Activated CD4-positive, alpha-beta T cell treated with anti-CD3 and anti-CD28 coated beads, Interleukin-2, amount 10 ng/mL, durations not matched to agents 7 days and 5 days (primary cell): ENCODE measurements around the gene DIO1. TPM values are rescaled to one million over a fixed set of nuclear protein-coding genes. Genes with fewer than 3 reads are reported as not detected.
A peak's percentile ranks its signal among the peaks of the same experiment; 100 is the strongest.
"Not testable (repeated sequence)": the region's sequence is repeated elsewhere in the genome, so short reads cannot be mapped to it uniquely, and the experiment has no call there.

Experiments used
- CTCF ChIA-PET: fragments of 350-600 bp; sonication (Branson Sonifier 250); formaldehyde crosslinking; loops from one replicate; lab custom pipeline; 2021; ENCODE audit warnings: antibody characterized with exemption; lab: Charles Lee
- POLR2A ChIA-PET: fragments of 350-600 bp; sonication (Branson Sonifier 250); formaldehyde crosslinking; loops from one replicate; lab custom pipeline; 2021; ENCODE audit warnings: antibody characterized with exemption; lab: Charles Lee
- DNase-seq: peaks from one replicate; pipeline ENCODE4 v3.0.0-alpha.2; 2020
- H3K27ac Mint-ChIP-seq: one replicate; pipeline ENCODE4 v1.8.0; 2021; ENCODE audit warnings: mild to moderate bottlenecking, moderate library complexity, mixed read lengths
- H3K27me3 Mint-ChIP-seq: one replicate; pipeline ENCODE4 v1.8.0; 2021; ENCODE audit warnings: mixed read lengths
- H3K36me3 Mint-ChIP-seq: one replicate; pipeline ENCODE4 v1.8.0; 2021; ENCODE audit warnings: low read depth, mixed read lengths
- H3K4me1 Mint-ChIP-seq: one replicate; pipeline ENCODE4 v1.8.0; 2021; ENCODE audit warnings: mixed read lengths
- H3K4me3 Mint-ChIP-seq: one replicate; pipeline ENCODE4 v1.8.0; 2021; ENCODE audit warnings: mild to moderate bottlenecking, moderate library complexity, mixed read lengths
- H3K9me3 Mint-ChIP-seq: one replicate; pipeline ENCODE4 v1.8.0; 2021; ENCODE audit warnings: mixed read lengths
- total RNA-seq, 2 experiments: library from RNA; stranded (reverse); gene quantifications; one replicate each; pipeline ENCODE4 v1.2.3, GENCODE V29; 2021

DIO1 gene
- total RNA-seq, 2 experiments from 2014 or later, result not detected

DNA sequence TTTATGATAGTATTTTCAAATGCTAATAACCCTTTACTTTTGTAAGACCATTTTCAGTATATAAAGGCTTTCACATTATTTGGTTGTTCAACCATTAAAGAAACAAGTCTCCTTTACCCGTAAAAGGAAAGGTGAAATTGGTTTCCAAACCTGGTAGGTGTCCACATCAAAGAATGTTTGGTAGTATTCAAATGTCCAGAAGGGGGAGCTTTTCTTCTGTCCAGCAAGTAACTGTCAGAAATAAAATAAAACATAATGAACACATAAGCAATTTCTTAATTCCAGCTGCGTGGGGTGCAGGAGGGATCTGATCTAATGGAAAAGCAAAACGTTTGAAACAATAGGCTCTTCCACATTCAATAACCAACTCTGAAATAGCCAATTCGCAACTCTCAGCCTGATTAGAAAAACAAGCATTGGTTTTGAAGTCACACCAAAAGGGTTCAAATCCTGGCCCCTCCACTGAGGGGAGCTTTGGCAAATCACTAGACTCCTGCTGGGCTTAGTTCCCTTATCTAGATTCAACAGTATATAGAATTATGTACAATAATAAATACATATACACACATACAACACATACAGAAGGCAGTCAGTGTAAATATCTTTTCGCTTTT, 15.4 kb upstream of the DIO1 start:
- no peaks in the 10 kb centered on the region for H3K27me3 Mint-ChIP-seq

DNA sequence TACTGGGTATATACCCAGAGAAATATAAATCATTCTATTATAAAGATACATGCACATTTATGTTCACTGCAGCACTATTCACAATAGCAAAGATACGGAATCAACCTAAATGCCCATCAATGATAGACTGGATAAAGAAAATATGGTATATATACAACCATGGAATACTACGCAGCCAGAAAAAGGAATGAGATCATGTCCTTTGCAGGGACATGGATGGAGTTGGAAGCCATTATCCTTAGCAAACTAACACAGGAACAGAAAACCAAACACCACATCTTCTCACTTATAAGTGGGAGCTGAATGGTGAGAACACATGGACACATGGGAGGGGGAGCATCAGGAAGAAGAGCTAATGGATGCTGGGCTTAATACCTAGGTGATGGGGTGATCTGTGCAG, 12.1 kb upstream of the DIO1 start:
- CTCF ChIA-PET, result interaction anchor here (0.7 to 1.6 kb wide), 3 partner anchors 21 to 603 kb away, joined by 3 to 6 read pairs (median 3); no protein-coding TSS in a partner anchor
- H3K27ac Mint-ChIP-seq, H3K4me1 Mint-ChIP-seq, H3K4me3 Mint-ChIP-seq, DNase-seq, POLR2A ChIA-PET, H3K9me3 Mint-ChIP-seq, H3K27me3 Mint-ChIP-seq: not testable (repeated sequence)
- peaks cover 40% of the 10 kb centered on the region for H3K36me3 Mint-ChIP-seq

More for the DNA sequence above, 15.4 kb upstream of the DIO1 start:
- peaks cover 2% of the 10 kb centered on the region for H3K4me1 Mint-ChIP-seq
- H3K9me3 Mint-ChIP-seq, result peaks cover 4% of the 10 kb centered on the region
- CTCF ChIA-PET, result interaction anchor here (0.5 to 1.9 kb wide), 11 partner anchors 10 to 602 kb away, joined by 3 to 6 read pairs (median 3); no protein-coding TSS in a partner anchor
- POLR2A ChIA-PET, result interaction anchor here (0.9 kb wide), 1 partner anchor 81 kb away, joined by 4 read pairs; no protein-coding TSS in a partner anchor
- no peak overlapping the region for H3K4me3 Mint-ChIP-seq
- H3K27ac Mint-ChIP-seq, result no peak overlapping the region
- peak; percentile 7 for DNase-seq
- peaks cover 45% of the 10 kb centered on the region for H3K36me3 Mint-ChIP-seq

DNA sequence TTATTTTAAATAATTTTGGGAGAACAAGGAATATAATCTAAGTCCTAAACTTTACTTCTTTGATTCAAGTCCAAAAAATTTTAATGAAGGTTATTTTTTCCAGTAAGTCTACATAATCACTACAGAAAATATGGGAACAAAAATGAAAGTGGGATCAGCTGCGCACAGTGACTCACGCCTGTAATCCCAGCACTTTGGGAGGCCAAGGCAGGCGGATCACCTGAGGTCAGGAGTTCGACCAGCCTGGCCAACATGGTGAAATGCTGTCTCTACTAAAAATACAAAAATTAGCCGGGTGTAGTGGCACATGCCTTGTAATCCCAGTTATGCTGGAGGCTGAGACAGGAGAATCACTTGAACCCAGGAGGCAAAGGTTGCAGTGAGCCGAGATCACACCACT, 10.4 kb upstream of the DIO1 start:
- H3K9me3 Mint-ChIP-seq, POLR2A ChIA-PET, H3K4me3 Mint-ChIP-seq, H3K27ac Mint-ChIP-seq, H3K27me3 Mint-ChIP-seq, DNase-seq: not testable (repeated sequence)
- H3K36me3 Mint-ChIP-seq, result peaks cover 33% of the 10 kb centered on the region
- CTCF ChIA-PET, result interaction anchor here (1.1 to 1.5 kb wide), 2 partner anchors 9 to 10 kb away, joined by 3 read pairs; no protein-coding TSS in a partner anchor
- peaks cover 19% of the 10 kb centered on the region for H3K4me1 Mint-ChIP-seq

DNA sequence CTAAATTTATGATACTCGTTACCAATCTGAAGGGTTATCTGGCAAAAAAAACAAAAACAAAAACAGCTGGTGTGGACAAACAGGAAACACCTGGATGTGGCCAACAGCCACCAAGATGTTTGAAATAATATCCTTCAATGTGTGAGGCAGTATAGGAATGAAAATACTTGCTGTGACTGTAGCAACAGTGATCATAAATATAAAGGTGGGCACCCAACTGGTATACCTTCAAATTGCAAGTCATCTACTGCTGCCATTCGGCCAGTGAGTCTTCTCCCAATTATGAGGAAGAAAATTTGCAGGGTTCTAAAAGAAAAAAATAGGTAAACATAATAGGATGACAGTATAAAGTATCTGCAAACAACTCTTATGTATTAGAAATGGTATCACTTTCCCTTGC, 5.3 kb upstream of the DIO1 start:
- CTCF ChIA-PET, result interaction anchor here (1.5 to 2.2 kb wide), 4 partner anchors 15 to 32 kb away, joined by 3 to 7 read pairs (median 4); no protein-coding TSS in a partner anchor
- Mint-ChIP-seq H3K27me3 (no peaks in the 10 kb centered on the region), H3K27ac (peak overlapping the region; percentile 93), H3K4me1 (peaks cover 43% of the 10 kb centered on the region), H3K36me3 (peaks cover 9% of the 10 kb centered on the region), H3K9me3 (no peaks in the 10 kb centered on the region), H3K4me3 (peak overlapping the region; percentile 98)
- POLR2A ChIA-PET, result no interaction called here
- no peak for DNase-seq

DNA sequence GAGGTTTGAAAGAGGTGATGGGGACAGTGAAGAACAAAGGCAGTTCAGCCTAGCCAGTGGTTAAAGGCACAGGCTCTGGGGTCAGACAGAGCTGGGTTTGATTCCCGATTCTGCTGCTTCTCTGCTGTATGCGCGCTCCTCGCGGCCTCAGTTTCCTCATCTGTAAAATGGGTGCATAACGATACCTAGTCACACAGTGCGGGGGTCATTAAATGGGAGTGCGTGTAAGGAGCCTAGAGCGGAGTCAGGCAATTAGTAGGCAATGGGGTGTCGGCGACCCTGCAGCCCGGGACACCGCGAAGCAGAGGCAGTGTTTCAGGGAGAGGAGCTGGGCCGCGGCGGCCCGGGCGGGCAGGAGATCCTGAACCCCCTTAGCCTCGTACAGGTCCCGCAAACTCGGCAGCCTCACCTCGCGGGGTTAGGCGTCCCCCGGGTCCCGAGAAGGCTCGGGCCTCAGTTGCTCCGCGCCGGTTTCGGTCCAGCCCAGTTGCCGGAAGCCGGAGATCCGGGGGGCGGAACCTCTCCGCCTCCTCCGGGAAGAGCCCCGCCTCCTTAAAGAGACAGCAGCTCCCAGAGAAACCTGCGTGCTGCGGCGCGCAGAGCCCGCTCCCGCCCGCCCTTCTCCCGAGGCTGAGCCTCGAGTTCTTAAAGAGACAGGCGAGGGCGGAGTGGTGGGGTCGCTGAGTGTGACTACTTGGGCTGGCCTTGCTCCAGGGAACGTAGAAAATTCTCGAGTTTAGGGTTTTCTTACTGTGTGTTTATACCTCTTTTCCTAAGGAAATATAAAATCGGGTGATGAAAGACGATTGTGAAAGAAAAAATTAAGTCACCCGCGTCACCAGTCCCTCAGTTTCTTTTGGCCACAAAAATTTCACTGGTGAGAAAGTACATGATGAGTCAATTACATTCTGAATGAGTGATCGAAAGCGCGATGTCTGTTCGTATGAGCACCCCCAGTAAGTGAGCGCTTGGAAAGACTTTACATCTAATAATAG, 4.4 kb upstream of the DIO1 start, which contains the start of gene YIPF1:
TSS of gene YIPF1 (minus strand) at position 494 of the 995 bp plus-strand sequence. CDS start 860 bp downstream, outside the sequence.
- H3K4me1 Mint-ChIP-seq, result peaks cover 43% of the 10 kb centered on the region
- H3K27ac Mint-ChIP-seq, result peak within 1 kb of the TSS; percentile 93
- H3K4me3 Mint-ChIP-seq, result peak within 1 kb of the TSS; percentile 98
- no peaks in the 10 kb centered on the region for H3K27me3 Mint-ChIP-seq
- ChIA-PET CTCF (interaction anchor here (1.5 to 2.2 kb wide), 3 partner anchors 29 to 53 kb away, joined by 3 to 6 read pairs (median 5); no protein-coding TSS in a partner anchor), POLR2A (interaction anchor here (0.8 to 1.4 kb wide), 2 partner anchors 10 to 56 kb away, joined by 4 to 5 read pairs; partner anchors contain the start of gene IFT25)
- H3K36me3 Mint-ChIP-seq, result peaks cover 9% of the 10 kb centered on the region
- no peaks in the 10 kb centered on the region for H3K9me3 Mint-ChIP-seq
- peak; percentile 89 for DNase-seq

DNA sequence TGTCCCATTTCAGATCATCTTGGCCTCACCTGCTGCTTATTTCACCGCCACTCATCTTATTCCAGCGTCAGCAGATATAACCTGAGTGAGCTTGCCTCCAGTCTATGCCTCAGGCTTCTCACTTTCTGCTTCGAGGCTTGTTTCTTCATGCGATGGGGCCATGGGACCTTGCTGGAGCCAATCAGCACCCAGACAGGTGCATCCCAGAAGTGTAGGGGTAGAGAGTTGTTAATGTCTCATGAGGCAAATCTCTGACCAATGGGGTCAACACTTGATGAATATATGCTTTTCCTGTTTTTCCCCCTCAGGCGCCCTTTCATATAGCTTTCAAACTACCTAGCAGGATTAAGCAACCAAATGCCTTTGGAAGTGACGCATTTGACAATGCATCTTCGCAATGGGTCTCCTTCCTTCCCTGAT, 3.5 kb upstream of the DIO1 start:
- Mint-ChIP-seq H3K27me3 (no peaks in the 10 kb centered on the region), H3K36me3 (peaks cover 9% of the 10 kb centered on the region), H3K4me1 (peaks cover 41% of the 10 kb centered on the region), H3K9me3 (no peaks in the 10 kb centered on the region), H3K27ac (peak overlapping the region; percentile 44), H3K4me3 (peak overlapping the region; percentile 98)
- CTCF ChIA-PET, result interaction anchor here (1.8 to 2.2 kb wide), 2 partner anchors 30 to 52 kb away, joined by 5 to 6 read pairs; no protein-coding TSS in a partner anchor
- POLR2A ChIA-PET, result interaction anchor here (1.4 kb wide), 1 partner anchor 9 kb away, joined by 5 read pairs; no protein-coding TSS in a partner anchor
- no peak for DNase-seq

DNA sequence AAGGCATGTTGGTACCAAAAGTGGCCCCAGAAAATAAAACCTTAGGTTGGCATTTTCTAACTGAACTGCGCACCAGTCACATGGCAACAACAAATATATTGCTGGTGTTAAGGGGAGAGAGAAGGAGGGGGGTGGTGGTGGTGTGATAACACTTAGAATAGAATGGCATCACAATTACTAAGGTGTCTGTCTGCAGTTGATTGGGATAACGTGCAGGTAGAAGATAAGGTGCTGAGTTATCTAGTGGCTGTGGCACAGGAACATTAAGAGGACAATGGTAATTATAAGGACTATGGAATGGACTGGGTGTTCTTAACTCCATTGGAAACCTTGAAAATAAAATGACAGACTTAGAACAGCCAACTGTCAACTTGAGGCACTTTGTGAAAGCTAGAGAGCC, 3.0 kb upstream of the DIO1 start:
- Mint-ChIP-seq H3K4me1 (peaks cover 41% of the 10 kb centered on the region), H3K4me3 (no peak overlapping the region), H3K27ac (no peak overlapping the region), H3K36me3 (peaks cover 9% of the 10 kb centered on the region), H3K27me3 (no peaks in the 10 kb centered on the region), H3K9me3 (no peaks in the 10 kb centered on the region)
- no peak for DNase-seq
- CTCF ChIA-PET, result interaction anchor here (1.8 kb wide), 1 partner anchor 51 kb away, joined by 5 read pairs; no protein-coding TSS in a partner anchor
- POLR2A ChIA-PET, result interaction anchor here (1.4 kb wide), 1 partner anchor 8 kb away, joined by 5 read pairs; no protein-coding TSS in a partner anchor

DNA sequence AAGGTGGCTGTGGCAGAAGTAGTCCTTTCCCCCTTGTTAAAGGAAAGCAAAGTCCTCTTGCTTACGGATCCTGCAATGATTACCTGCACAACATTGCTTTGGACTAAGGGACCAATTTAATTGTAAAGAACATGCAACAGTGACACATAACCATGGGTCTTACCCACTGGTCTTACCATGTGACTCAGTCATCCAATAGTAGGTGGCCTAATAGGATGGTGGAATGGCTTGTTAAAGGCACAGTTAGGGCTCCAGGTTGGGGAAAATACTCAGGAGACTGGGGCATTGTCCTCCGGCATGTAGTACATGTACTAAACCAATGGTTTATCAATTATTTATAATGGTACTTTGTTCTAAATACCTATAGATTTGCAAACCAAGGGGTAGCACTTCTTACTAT, 2.3 kb upstream of the DIO1 start:
- no peaks in the 10 kb centered on the region for H3K27me3 Mint-ChIP-seq
- H3K4me1 Mint-ChIP-seq, result peaks cover 39% of the 10 kb centered on the region
- DNase-seq, result no peak
- H3K27ac Mint-ChIP-seq, result no peak overlapping the region
- peaks cover 7% of the 10 kb centered on the region for H3K36me3 Mint-ChIP-seq
- ChIA-PET POLR2A (no interaction called here), CTCF (no interaction called here)
- no peaks in the 10 kb centered on the region for H3K9me3 Mint-ChIP-seq
- no peak overlapping the region for H3K4me3 Mint-ChIP-seq

DNA sequence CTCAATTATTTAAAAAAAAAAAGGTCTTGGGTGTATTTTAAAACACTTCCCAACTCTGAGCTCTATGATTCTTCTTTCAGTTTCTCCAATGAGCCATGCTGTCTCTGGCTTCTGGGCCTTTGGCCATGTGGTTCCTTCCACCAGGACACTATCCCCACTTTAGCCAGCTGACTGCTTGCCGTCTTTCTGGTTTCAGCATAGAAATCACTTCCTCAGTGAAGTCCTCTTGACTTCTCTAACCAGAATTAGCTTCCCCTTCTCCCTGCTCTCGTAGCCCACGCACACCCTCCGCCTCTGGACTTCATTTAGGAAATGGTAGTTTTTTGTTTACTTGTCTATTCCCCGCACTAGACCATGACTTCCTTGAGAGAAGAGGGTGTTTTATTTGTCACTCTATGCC, 1.1 kb upstream of the DIO1 start:
- H3K27me3 Mint-ChIP-seq, result no peaks in the 10 kb centered on the region
- H3K27ac Mint-ChIP-seq, result no peak overlapping the region
- H3K4me1 Mint-ChIP-seq, result peaks cover 31% of the 10 kb centered on the region
- H3K4me3 Mint-ChIP-seq, result no peak overlapping the region
- H3K36me3 Mint-ChIP-seq, result peaks cover 3% of the 10 kb centered on the region
- CTCF ChIA-PET, result interaction anchor here (0.7 kb wide), 1 partner anchor 10 kb away, joined by 3 read pairs; no protein-coding TSS in a partner anchor
- DNase-seq, result no peak
- no peaks in the 10 kb centered on the region for H3K9me3 Mint-ChIP-seq
- POLR2A ChIA-PET, result no interaction called here

DNA sequence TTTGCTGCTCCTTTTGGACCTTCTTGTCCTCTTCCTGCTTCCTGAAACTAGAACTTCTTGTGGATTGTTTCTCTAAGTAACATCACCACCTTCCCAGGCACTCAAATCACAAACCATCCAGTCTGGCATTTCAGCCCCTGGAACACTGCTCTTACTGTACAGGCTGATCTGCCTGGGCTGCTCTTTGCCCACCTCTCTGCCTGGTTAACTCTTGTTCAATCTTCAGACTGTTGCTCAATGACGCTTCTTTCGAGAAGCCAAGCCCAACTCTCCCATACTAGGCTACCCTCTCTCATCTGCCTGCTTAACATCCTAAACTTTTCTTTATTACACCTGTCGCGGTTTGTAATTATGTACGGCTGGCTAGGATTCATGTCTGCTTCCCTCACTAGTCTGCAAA, 657 bp downstream of the DIO1 start:
- H3K4me1 Mint-ChIP-seq, result peaks cover 19% of the 10 kb centered on the region
- CTCF ChIA-PET, result interaction anchor here (0.9 to 1.0 kb wide), 2 partner anchors 9 to 31 kb away, joined by 3 read pairs; no protein-coding TSS in a partner anchor
- H3K27ac Mint-ChIP-seq, result no peak overlapping the region
- H3K36me3 Mint-ChIP-seq, result no peaks in the 10 kb centered on the region
- H3K4me3 Mint-ChIP-seq, result no peak overlapping the region
- POLR2A ChIA-PET, result no interaction called here
- H3K9me3 Mint-ChIP-seq, result no peaks in the 10 kb centered on the region
- H3K27me3 Mint-ChIP-seq, result no peaks in the 10 kb centered on the region
- DNase-seq, result no peak

DNA sequence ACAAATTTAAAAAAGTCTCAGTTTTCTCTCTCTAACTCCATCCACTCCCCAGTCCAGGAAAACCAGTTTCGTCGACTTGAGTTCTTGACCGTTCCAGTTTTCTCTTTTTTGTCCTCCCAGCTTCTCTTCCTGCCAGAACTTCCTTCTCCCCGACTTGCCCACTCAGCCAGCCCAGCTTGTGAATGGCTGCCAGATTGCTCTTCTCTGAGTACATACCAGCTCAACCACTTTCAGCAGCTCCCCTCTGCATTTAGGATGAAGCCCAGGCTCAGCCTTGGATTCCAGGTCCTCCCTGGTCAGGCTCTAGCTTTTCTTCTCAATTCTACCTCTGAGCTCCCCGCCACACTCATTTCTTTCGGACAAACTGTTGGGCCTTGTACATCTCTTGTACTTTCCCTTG, 1.4 kb downstream of the DIO1 start:
- H3K36me3 Mint-ChIP-seq, result no peaks in the 10 kb centered on the region
- H3K9me3 Mint-ChIP-seq, result no peaks in the 10 kb centered on the region
- POLR2A ChIA-PET, result no interaction called here
- CTCF ChIA-PET, result interaction anchor here (1.0 kb wide), 1 partner anchor 30 kb away, joined by 3 read pairs; no protein-coding TSS in a partner anchor
- no peak for DNase-seq
- no peak overlapping the region for H3K27ac Mint-ChIP-seq
- no peak overlapping the region for H3K4me3 Mint-ChIP-seq
- H3K4me1 Mint-ChIP-seq, result peaks cover 12% of the 10 kb centered on the region
- no peaks in the 10 kb centered on the region for H3K27me3 Mint-ChIP-seq

DNA sequence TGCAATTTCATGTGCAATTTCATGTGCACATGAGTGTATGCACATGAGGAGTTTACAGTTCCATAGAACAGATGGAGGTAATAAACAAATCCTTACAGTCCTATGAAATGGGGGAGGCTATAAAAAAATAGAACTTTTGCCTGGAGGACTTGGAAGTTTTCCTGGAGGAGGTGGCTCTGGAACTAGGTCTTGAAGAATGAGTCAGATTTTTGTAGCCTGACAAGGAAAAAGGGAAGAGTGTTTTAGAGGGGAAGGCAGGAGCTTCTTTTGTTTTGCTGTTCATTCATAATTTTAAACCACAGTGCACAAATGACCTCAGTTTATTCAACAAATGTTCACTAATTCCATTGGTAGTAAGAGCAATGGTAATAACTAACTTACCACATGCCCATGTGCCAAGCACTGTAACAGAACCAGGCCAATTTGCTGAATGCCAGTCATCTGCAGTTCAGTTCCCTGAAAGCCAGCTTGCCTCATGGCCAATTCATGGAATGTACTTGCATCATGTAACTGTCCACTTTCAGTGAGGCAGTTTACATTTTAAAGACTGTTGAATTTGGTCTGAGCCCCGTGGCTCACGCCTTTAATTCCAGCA, 2.7 kb downstream of the DIO1 start:
- CTCF ChIA-PET, result no interaction called here
- DNase-seq, result no peak
- Mint-ChIP-seq H3K36me3 (no peaks in the 10 kb centered on the region), H3K9me3 (no peaks in the 10 kb centered on the region), H3K4me1 (peaks cover 13% of the 10 kb centered on the region), H3K4me3 (no peak overlapping the region), H3K27ac (no peak overlapping the region), H3K27me3 (no peaks in the 10 kb centered on the region)
- POLR2A ChIA-PET, result no interaction called here
